GM21825 (cell line): ENCODE measurements around the gene DDI2.
A peak's percentile ranks its signal among the peaks of the same experiment; 100 is the strongest.
"Not testable (repeated sequence)": the region's sequence is repeated elsewhere in the genome, so short reads cannot be mapped to it uniquely, and the experiment has no call there.

Source experiments
- ATAC-seq: cut with Tn5 transposase; IDR thresholded peaks from one replicate; pipeline ENCODE4 v1.9.1; 2021; ENCODE audit warnings: mild to moderate bottlenecking, moderate library complexity; ENCODE audit not compliant: unreplicated experiment

Gene DDI2

DNA sequence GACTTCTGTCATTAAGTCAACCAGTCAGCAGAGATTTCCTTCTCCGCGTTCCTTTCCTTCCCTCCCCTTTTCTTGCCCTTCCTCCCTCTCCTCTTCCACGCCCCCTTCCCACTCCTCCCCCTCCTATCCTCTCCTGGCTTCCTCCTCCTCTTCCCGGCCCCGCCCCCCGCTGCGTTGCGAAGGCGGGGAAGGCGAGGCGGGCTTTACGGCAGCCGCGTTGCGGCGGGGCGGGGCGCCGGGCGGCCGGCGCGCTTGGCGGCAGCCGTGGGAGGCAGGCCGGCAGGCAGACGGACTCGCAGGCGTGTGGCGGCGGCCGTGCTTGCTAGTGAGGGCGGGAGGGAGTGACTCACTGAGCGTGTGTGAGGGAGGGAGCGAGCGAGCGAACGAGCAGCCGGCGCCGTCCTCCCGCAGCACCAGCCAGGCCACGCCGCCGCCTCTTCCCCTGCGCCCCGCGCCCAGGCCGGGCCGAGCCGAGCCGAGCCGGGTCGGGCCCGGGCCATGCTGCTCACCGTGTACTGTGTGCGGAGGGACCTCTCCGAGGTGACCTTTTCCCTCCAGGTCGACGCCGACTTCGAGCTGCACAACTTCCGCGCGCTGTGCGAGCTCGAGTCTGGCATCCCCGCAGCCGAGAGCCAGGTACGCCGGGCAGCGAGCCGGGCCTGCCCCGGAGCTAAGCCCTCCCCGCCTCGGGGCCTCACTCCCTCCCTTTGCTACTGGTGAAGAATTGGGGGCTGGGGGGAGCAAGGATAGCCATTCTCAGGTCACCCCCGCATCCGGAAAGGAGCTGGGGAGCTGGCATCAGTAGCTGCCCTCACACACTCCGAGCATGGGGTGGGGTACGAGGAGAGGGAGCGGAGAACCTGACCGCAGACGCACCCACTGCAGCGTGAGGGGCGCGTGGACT, at the start of gene DDI2:
Gene DDI2, plus strand, starts transcription at position 286 of the 904 bp plus-strand sequence. Its CDS starts 213 bp downstream, at position 499.
- ATAC-seq, result peak; percentile 74

DNA sequence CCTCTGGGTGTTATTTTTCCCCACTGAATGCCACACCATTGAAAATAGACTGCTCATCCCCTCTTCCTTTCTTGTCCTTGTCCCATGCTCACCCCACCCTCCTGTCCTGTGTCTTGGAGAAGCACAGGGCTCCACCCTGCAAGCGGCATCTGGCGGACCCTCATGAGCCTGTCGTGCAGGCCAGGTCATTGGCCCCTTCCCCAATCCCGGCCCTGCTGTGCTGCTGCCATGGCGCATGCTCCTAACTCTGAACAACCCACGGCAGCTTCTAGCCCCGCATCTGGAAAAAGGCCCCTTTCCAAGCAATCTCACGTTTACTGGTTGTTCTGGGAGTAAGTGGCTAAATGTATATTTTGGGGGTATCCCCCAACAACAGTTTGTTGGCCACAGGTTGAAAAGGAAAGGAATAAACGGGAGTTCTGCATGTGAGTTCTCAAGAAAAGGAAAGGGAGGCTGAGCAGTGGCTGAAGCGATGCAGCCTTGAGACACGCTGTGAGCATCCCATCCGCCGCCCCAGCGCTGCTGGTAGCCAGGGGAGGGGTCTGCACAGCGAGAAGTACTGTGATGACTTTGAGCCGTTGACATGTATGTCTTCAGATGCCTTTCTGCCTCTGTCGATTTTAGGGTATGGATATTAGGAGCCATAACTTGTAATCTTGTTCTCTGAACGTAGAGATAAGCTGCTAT, 48.7 kb upstream of the DDI2 start:
- ATAC-seq, result no peak

DNA sequence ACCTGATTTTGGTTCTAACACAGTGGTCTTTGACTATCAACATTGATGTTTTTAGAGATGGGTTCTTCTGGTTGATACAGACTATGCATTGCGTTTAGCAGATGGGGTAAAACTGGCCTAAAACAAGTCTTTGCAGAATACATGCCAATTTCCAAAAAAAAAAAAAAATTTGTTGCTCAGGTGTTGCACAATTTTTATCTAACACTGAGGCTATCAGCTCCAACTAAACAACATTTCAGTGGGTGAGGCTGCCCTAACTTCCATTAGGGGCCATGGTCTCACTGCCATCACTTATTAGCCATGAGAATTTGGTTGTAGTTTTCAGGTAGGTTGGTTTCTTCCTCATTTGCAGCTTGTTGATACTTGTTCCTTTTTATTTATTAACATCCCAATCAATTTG, 46.4 kb upstream of the DDI2 start:
- no peak for ATAC-seq

DNA sequence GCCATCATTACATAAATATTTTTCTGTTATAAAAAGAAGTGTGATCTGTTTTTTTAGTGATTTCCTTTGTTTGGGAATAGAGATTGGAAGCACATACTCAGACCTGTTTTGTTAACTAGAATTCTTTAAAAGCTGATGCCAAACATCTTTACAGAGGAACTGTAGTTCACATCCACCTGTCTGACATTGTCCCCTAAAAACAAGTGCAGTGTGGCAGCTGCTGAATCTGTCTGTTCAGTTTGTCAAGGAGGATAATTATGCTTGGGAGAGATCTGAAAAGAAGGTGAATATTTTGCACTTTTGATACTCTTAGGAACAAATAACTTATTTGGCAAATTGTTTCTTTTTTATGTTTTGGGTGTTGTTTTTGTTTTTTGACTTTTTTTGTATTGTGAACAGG, 46.0 kb upstream of the DDI2 start:
- no peak for ATAC-seq

DNA sequence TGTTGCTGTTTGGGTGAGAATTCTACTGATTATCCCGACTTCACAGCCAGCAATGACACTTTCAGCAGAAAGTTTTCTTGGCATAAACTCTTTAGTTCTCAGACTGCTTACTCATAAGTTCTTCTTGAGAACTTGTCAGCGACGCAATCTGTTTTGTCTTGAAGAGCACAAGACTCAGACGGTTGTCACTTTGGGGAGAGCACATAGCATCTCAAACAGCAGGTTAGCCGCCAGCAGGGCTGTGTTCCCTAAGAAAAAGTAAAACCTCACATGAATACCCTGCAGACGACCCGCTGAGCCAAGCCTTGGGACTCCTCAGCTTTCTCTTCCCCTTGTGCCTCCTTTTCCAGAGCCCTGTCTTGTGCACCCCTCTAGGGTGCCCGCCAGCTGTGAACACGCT, 43.8 kb upstream of the DDI2 start:
- no peak for ATAC-seq

DNA sequence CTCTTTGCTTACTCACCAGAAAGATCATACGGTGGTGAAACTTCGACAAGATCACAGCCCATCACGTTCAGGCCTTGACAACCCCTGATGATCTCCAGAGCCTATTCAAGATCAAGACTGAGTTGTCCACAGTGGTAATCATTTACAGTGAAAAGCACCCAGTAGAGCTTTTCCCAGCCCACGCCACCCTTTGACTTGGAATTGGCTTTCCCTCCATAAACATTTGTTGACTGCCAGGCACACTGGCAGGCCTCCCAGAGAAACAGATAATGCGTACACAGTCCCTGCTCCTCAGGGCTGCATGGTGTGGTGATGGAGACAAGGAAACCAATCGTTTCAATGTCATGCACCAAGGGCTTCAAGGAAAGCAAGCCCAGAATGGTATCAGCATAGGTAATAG, 42.5 kb upstream of the DDI2 start:
- ATAC-seq, result no peak

DNA sequence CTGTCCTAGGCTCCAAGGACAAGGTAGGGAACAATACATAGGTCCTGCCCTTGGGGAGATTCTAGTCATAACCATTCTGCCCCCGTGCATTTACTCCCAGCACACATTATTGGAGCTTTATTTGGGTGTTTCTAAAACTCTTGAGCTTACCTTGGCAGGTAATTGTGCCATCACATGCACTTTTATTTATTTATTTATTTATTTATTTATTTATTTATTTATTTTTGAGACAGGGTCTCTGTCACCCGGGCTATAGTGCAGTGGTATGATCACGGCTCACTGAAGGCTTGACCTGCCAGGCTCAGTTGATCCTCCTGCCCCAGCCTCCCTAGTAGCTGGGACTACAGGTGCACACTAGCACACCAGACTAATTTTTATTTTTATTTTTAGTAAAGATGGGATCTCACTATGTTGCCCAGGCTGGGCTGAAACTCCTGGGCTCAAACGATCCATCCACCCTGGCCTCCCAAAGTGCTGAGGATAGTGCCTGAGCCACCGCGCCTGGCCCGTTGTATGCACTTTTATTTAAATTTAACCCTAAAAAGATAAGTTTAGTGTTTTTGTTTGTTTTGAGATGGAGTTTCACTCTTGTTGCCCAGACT, 41.6 kb upstream of the DDI2 start:
- no peak for ATAC-seq

DNA sequence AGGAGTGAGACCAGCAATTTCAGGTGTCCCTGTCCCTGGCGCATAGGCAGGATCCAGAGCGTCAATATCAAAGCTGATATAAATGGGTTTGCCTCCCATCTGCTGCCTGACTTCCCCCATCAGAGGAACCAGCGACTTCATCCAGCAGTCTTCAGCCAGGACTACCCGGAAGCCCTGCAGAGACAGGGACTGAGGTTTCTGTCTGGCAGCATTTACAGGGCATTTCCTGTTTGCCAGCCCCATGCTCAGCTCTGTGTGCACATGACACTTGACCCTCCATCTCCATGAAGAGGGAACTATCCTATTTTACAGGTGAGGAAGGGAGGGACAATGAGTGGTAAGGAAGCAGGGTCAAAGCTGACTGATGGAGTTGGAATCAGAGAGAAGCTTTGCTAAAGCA, 39.6 kb upstream of the DDI2 start:
- ATAC-seq, result no peak

DNA sequence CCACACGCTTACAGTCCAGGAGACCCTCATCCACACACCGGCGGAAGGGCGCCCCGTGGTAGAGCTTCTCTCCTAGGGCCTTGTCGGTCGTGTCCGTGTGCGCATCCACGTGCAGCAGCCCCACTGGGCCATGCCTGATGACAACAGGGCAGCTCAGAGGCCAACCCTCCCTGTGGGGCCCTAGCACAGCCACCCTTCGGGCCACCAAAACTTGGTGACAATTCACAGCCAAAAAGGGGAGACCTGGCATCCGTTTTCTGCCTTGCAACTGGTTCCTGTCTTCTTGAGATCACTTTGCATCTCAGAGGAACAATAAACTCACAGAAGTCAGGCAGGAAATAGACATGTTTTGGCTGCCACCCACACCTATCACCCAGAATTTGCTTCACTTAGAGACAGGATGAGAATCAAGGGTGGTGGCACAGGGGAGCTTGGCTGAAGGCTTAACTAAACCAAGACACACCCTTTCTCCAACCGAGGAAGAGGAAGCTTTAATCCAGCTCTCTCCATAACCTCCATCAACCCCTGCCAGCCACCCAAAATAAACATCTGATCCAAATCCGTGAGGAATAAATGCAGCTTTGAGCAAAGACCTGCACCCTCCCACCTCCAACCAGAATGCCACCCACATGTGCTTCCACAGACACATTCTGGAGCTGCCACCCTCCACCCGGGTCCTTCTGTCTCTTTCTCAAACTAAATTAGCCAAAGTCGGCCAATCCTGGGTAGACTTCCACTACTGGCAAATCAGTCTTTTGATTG, 38.2 kb upstream of the DDI2 start:
- ATAC-seq, result no peak

DNA sequence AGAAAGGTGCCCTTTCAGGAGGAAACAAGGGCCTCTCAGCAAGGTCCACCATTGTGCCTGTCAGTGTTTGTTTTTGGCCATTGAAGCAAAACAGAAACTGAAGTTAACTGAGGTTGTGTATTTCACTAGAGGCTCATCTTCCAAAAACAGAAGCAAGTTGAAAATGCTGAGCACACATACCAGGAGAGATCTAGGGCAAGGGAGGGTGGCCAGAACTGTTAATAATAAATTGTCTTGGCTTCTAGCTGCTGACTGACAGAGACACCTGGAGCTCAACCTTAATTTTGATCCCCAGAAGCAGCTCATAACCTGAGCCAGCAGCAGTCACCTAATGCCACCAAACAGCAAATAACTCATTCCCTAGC, 37.6 kb upstream of the DDI2 start:
- peak; percentile 59 for ATAC-seq

DNA sequence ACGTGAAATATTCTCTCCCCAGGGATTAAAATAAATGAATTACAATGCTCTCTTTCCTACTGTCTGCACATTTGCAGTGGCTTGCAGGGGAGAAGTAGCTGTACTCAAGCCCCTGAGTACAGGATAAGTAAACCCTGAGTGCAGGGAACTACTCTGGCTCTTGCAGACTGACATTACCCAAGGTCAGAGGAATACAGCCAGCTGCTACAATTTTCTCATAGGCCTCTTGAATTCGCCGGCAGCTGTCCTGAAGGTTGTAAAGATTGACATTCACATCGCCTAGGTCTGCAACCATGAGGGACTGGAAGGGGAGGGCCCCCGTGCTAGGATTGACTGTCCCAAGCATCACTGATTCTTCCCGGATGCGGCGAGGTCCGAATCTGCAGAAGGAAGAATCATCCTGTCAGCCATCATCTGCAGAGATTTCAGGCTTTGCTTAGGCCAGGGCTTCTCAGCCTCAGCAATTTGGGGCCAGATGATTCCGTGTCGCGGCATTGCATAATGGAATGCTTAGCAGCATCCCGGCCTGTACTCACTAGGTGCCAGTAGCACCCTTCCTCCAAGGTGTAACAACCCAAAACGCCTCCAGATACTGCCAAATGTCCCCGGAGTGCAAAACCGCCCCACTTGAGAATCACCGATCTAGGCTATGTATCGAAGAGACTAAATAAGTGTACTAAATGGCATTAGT, 34.1 kb upstream of the DDI2 start:
- ATAC-seq, result no peak

DNA sequence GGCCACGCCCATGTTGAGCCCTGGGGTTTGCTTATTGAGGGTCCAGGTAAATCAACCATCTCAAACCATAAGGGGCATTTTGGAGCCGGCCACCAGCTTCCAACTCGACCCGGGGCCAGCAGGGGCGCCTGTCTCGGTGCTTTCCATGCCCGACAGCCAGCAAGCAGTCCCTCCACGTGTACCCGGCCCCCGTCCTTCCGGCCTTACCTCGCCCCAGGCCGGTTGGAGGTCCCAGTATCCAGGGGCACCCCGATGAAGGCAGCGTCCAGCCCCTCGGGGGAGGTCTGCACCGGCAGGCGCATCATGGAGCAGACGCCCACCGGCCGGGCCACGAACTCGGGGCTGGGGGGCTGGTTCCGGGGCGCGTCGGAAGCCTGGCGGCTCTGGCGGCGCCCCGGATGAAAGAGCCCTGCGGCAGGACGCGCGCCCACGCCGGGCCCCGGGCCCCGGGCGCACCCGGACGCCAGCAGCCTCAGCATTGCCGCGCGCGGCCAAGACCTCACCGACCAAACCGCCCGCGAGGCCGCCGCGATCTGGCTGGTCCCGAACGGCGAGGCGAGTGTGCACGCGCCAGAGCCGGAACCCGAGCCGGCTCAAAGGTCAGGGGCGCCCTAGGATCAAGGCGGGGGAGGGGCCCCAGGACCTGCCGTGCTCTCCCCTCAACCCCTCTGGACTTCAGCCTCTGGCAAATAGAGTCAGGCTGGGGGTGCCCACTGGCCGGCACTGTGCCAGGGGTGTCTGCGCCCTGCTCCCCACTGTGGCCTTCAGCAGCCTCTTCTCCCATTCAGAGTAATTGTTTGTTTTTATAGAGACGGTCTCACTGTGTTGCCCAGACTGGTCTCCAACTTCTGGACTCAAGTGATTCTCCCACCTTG, 32.5 kb upstream of the DDI2 start, which contains the start of gene AGMAT:
Gene AGMAT, minus strand, starts transcription at position 563 of the 875 bp plus-strand sequence. Its CDS starts 84 bp downstream, at position 479.
- no peak for ATAC-seq

DNA sequence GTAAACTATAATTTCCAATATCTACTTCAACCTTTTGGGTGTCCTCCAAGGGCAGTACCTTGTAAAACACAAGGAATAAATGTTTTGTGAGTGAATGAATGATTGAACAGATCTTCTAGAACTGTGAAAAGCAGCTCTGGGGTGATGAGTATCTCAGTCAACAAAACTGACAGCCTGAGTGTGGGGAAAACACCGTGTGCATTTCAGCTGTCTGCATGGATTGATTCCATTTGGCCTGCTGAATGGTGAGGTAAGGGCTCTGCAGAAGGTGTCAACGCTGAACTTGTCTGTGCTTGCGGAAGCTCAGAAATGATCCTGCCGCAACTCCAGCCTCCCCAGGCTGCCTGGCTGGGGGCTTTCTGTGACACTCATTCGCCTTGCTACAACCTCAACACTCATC, 25.0 kb upstream of the DDI2 start:
- no peak for ATAC-seq

DNA sequence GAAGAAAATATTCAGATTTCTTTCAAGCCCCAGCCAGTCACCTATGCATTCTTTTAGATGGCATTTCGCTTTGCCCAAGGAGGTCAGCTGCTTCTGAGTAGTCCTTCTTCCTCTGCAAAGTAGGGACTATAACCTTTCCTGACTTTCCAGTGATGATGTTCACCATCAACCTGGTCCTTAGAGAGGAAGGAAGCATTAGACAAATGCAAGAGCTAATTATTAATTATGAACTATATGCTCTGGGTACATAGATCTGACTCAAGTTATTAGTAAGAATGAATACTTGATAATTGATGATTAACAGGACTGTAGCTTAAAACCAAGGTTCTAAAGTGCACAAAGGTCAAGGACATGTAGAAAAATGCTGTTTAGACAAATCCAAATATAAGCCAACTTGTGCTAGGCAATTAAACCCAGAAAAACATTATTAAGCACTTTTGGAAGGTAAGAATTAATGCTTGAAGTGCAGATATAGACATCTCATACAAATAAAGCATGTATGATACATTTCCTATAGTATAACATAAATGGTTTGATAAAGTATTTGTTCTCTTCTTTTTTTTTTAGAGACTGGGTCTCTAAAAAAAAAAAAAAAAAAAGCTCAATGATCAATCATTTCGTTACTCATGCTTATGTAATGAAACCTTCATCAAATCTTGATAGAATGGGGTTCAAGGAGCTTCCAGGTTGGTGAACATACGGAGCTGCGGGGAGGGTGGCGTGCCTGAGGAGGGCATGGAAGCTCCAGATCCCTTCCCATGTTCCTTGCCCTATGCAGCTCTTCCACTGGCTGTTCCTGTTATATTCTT, 21.2 kb upstream of the DDI2 start:
- ATAC-seq, result no peak

DNA sequence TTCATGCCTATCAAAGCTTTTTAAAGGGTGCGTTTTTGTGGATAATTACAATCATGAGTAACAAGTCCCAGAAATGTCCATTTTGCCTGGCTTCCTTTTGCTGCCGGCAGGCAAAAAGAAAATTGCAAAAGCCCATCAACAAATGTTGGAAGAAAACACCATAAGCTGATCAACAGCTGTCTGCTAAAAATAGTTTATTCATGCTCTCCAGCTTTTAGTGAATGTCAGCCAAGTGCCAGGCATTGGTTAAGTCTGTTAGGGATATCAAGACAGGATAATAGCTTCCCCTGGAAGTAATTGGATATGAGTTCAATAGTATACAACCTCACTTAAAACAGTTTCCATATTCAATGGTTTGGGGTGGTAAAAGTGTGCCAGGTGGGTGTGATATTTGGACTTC, 18.8 kb upstream of the DDI2 start:
- ATAC-seq, result no peak

DNA sequence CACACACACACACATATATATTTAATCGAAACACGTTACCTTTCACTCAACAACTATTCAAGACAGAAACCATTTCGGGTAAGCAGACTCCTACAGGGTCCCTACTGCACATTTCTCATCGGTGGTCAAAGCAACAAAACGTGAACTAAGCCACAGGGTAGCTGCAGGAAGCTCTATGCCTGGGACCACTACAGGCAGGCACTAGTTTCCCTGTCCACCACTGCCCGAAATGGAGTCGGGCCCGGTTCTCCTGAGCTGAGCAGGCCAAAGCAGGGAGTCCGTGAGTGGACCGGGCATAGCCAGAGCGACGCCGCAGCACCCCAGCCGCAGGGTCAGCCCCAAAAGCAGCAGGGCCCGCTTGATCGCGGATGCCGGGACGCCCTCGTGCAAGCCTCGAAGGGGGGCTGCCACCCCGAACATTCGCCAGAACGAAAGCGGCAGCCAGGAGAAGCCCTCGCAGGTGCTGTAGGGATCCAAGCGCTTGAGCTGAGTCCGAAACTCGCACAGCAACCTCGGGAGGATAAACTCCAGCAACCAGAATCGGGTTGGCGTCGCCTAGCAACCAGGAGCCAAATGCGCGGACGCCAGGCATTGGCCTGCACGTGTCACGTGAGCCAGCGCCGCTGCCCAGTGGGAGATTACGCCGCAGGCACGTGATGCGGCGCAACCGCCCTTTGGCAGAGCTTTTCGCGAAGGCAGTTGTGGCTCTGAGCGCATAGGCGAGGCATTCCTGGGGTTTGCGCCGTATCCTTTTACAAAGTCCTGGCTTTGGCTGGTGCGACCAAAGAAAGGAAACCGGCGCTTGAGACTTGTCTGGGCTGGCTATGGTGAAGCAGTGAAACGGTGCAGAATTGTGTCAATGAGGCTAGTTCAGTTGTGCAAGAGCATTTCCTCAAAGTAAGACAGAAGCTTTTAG, 13.9 kb upstream of the DDI2 start:
- peak; percentile 93 for ATAC-seq

DNA sequence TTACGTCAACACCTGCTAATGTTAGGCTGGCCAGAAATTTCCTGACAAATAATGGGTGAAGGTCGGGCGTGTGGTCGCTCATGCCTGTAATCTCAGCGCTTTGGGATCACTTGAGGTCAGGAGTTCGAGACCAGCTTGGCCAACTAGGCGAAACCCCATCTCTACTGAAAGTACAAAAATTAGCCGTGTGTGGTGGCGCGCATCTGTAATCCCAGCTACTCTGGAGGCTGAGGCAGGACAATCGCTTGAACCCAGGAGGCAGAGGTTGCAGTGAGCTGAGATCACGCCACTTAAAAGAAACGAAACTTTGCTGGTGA, 13.3 kb upstream of the DDI2 start:
- peak; percentile 6 for ATAC-seq

DNA sequence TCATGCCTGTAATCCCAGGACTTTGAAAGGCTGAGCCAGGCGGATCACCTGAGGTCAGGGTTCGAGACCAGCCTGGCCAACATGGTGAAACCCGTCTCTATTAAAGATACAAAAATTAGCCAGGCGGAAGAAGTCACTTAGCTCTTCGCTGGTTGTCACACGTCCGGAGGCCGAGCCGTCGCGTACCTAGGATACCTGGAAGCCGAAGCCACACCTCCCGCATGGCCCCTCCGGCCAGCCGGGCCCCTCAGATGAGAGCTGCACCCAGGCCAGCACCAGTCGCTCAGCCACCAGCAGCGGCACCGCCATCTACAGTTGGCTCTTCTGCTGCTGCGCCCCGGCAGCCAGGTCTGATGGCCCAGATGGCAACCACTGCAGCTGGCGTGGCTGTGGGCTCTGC, 12.9 kb upstream of the DDI2 start:
- ATAC-seq, result not testable (repeated sequence)
